H9 (cell line): ENCODE data around the gene NECAB2. TPM values are rescaled to one million over a fixed set of nuclear protein-coding genes. Genes with fewer than 3 reads are reported as not detected.

ENCODE experiments used
- DNase-seq: peaks from one replicate; pipeline ENCODE4 v3.0.0-alpha.2; 2017
- H2AFZ ChIP-seq: one replicate; pipeline ENCODE4 v1.6.1; 2013; ENCODE audit warnings: mild to moderate bottlenecking, low read length, control low read depth, moderate library complexity
- H2AK5ac ChIP-seq: 2 replicates; pipeline ENCODE4 v1.6.1; 2013; ENCODE audit warnings: low read length, control low read depth, mixed read lengths; ENCODE audit not compliant: insufficient read length
- H2BK120ac ChIP-seq: one replicate; pipeline ENCODE4 v1.6.1; 2013; ENCODE audit warnings: low read depth, mild to moderate bottlenecking, low read length, control low read depth, inconsistent platforms; ENCODE audit not compliant: poor library complexity, severe bottlenecking
- H2BK12ac ChIP-seq: 2 replicates; pipeline ENCODE4 v1.6.1; 2013; ENCODE audit warnings: low read length, control low read depth, mixed read lengths, low read depth; ENCODE audit not compliant: insufficient read length
- H2BK15ac ChIP-seq: 2 replicates; pipeline ENCODE4 v1.6.1; 2013; ENCODE audit warnings: low read depth, low read length, control low read depth
- H2BK20ac ChIP-seq: one replicate; pipeline ENCODE4 v1.6.1; 2013; ENCODE audit warnings: low read depth, mild to moderate bottlenecking, low read length, control low read depth, inconsistent platforms; ENCODE audit not compliant: poor library complexity, severe bottlenecking
- H2BK5ac ChIP-seq: 2 replicates; pipeline ENCODE4 v1.6.1; 2013; ENCODE audit warnings: low read length, control low read depth, mixed read lengths; ENCODE audit not compliant: insufficient read length
- H3K14ac ChIP-seq: 2 replicates; pipeline ENCODE4 v1.6.1; 2013; ENCODE audit warnings: low read length, control low read depth; ENCODE audit not compliant: insufficient read depth
- H3K18ac ChIP-seq: 2 replicates; pipeline ENCODE4 v1.6.1; 2013; ENCODE audit warnings: low read depth, mild to moderate bottlenecking, mixed read lengths, low read length, control low read depth; ENCODE audit not compliant: insufficient read length
- H3K23ac ChIP-seq: 2 replicates; pipeline ENCODE4 v1.6.1; 2013; ENCODE audit warnings: low read length, control low read depth, mixed read lengths, low read depth; ENCODE audit not compliant: insufficient read length
- H3K23me2 ChIP-seq: 2 replicates; pipeline ENCODE4 v1.6.1; 2013; ENCODE audit warnings: low read depth, mild to moderate bottlenecking, mixed read lengths, low read length, control low read depth; ENCODE audit not compliant: insufficient read length, poor library complexity, severe bottlenecking
- H3K27ac ChIP-seq: 2 replicates; pipeline ENCODE4 v1.5.1; 2013; ENCODE audit warnings: low read length, control low read depth, mixed read lengths, low read depth; ENCODE audit not compliant: insufficient read length
- H3K27me3 ChIP-seq: 2 replicates; pipeline ENCODE4 v1.6.1; 2013; ENCODE audit warnings: low read length, control low read depth, inconsistent platforms; ENCODE audit not compliant: insufficient read depth
- H3K4ac ChIP-seq: 2 replicates; pipeline ENCODE4 v1.6.1; 2013; ENCODE audit warnings: low read depth, mild to moderate bottlenecking, control low read depth, inconsistent platforms, low read length, moderate library complexity
- H3K4me1 ChIP-seq: 2 replicates; pipeline ENCODE4 v1.6.1; 2013; ENCODE audit warnings: low read length, control low read depth, inconsistent platforms; ENCODE audit not compliant: insufficient read depth
- H3K4me2 ChIP-seq: 2 replicates; pipeline ENCODE4 v1.6.1; 2013; ENCODE audit warnings: low read length, control low read depth, mixed read lengths; ENCODE audit not compliant: insufficient read length, insufficient read depth
- H3K56ac ChIP-seq: 2 replicates; pipeline ENCODE4 v1.6.1; 2013; ENCODE audit warnings: low read depth, mild to moderate bottlenecking, mixed read lengths, low read length, control low read depth; ENCODE audit not compliant: insufficient read length
- H3K79me1 ChIP-seq: 2 replicates; pipeline ENCODE4 v1.6.1; 2013; ENCODE audit warnings: low read depth, mild to moderate bottlenecking, moderate library complexity, low read length, control low read depth, inconsistent platforms; ENCODE audit not compliant: insufficient read depth, poor library complexity, severe bottlenecking
- H3K79me2 ChIP-seq: 2 replicates; pipeline ENCODE4 v1.6.1; 2013; ENCODE audit warnings: low read length, control low read depth, inconsistent platforms; ENCODE audit not compliant: insufficient read depth
- H3K9ac ChIP-seq: 2 replicates; pipeline ENCODE4 v1.6.1; 2013; ENCODE audit warnings: low read length, control low read depth, mixed read lengths; ENCODE audit not compliant: insufficient read length; ENCODE audit errors: extremely low read depth
- H3K9me3 ChIP-seq: one replicate; pipeline ENCODE4 v1.6.1; 2013; ENCODE audit warnings: low read depth, low read length, inconsistent platforms; ENCODE audit not compliant: control insufficient read depth
- H3T11ph ChIP-seq: one replicate; pipeline ENCODE4 v1.6.1; 2013; ENCODE audit warnings: mild to moderate bottlenecking, low read length, control low read depth, inconsistent platforms
- H4K20me1 ChIP-seq: one replicate; pipeline ENCODE4 v1.6.1; 2013; ENCODE audit not compliant: control insufficient read depth, insufficient read length, insufficient read depth
- H4K5ac ChIP-seq: 2 replicates; pipeline ENCODE4 v1.6.1; 2013; ENCODE audit warnings: low read depth, mild to moderate bottlenecking, mixed read lengths, low read length, control low read depth; ENCODE audit not compliant: insufficient read length
- H4K8ac ChIP-seq: replicated peaks from 2 replicates; pipeline ENCODE4 v1.6.1; 2013; ENCODE audit warnings: low read length, control low read depth, mixed read lengths, low read depth; ENCODE audit not compliant: insufficient read length
- H4K91ac ChIP-seq: 2 replicates; pipeline ENCODE4 v1.6.1; 2013; ENCODE audit warnings: low read depth, mild to moderate bottlenecking, moderate library complexity, mixed read lengths, low read length, control low read depth; ENCODE audit not compliant: insufficient read length
- H3K27ac Mint-ChIP-seq, 3 experiments: 2 replicates in 2 of 3; 3 replicates in 1 of 3; pipeline ENCODE4 v1.8.0; 2020 to 2021; ENCODE audit warnings: mixed read lengths in 3 of 3, mild to moderate bottlenecking in 1 of 3, moderate library complexity in 1 of 3
- H3K27me3 Mint-ChIP-seq: 2 replicates; pipeline ENCODE4 v1.8.0; 2021; ENCODE audit warnings: low read depth, mild to moderate bottlenecking, moderate library complexity, mixed read lengths
- H3K36me3 Mint-ChIP-seq, 3 experiments: 2 replicates in 2 of 3; 3 replicates in 1 of 3; pipeline ENCODE4 v1.8.0; 2020 to 2021; ENCODE audit warnings: low read depth in 3 of 3, mixed read lengths in 3 of 3; ENCODE audit not compliant: insufficient read depth in 1 of 3
- H3K4me1 Mint-ChIP-seq, 2 experiments: 2 replicates each; pipeline ENCODE4 v1.8.0; 2020; ENCODE audit warnings: mixed read lengths in 2 of 2
- H3K4me3 Mint-ChIP-seq, 2 experiments: 2 replicates in 1 of 2; 3 replicates in 1 of 2; pipeline ENCODE4 v1.8.0; 2020 to 2021; ENCODE audit warnings: mild to moderate bottlenecking in 2 of 2, mixed read lengths in 2 of 2, moderate library complexity in 1 of 2
- H3K9me3 Mint-ChIP-seq, 2 experiments: 2 replicates in 1 of 2; 3 replicates in 1 of 2; pipeline ENCODE4 v1.8.0; 2020; ENCODE audit warnings: mild to moderate bottlenecking in 2 of 2, mixed read lengths in 2 of 2, moderate library complexity in 1 of 2
- WGBS: extraction: QIAGEN DNeasy Blood & Tissue Kit; methylation state at CpG from one replicate; pipeline ENCODE4 v1.1.7; 2013; ENCODE audit warnings: missing lambda C conversion rate, low lambda C conversion rate, mixed read lengths; ENCODE audit not compliant: insufficient read length; ENCODE audit errors: extremely low coverage; 5-methylcytosine and 5-hydroxymethylcytosine counted together
- total RNA-seq: library from RNA; stranded (reverse); gene quantifications from 2 replicates; pipeline ENCODE4 v1.2.1, GENCODE V29; 2021
- TF ChIP-seq, protein P1 (sequence below): fragments of 200-600 bp; sonication (generic); conservative IDR thresholded peaks from 3 replicates; pipeline ENCODE4 v1.8.0; 2021; ENCODE audit warnings: antibody characterized with exemption, mild to moderate bottlenecking

Gene NECAB2
- total RNA-seq, 1 experiment from 2014 or later = 12.6 TPM

DNA sequence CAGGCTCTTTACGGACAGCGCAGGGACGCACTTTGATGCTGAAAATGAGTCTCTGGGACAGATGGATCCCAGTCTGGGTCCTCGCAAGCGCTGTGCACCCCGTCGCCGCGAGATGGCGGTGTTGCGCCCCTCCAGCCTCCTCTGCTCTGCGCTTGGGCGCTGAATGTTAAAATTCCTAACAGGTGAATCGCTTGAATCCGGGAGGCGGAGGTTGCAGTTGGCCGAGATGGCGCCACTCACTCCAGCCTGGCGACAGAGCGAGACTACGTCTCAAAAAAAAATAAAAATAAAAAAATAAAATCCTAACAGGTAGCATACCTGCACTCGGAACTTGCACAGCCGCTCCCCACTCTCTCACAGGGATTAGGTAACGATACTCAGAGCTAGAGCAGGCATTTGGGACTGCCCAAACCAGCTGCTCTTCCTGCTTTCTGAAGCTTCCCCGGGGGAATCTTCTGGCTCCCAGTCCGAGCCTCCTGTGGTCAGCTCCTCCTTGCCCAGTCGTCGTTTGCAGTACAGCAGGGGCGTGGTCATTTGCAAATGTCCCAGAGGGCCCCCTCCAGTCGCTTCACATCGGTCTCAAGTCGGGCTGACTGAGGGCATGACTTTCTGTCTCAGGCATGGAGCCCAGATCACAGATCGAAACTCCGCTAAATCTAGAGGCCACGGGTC, 41.2 kb upstream of the NECAB2 start:
- H2BK20ac ChIP-seq = no peak overlapping the region
- H3K4me1 ChIP-seq = no peaks in the 10 kb centered on the region
- H3K36me3 Mint-ChIP-seq = peaks cover 2 to 10% (median 5%) of the 10 kb centered on the region in 3 experiments; a peak in 6 of 7 replicates
- H3K27ac ChIP-seq = no peak overlapping the region
- H3K79me2 ChIP-seq = no peaks in the 10 kb centered on the region
- TF ChIP-seq, protein P1, sequence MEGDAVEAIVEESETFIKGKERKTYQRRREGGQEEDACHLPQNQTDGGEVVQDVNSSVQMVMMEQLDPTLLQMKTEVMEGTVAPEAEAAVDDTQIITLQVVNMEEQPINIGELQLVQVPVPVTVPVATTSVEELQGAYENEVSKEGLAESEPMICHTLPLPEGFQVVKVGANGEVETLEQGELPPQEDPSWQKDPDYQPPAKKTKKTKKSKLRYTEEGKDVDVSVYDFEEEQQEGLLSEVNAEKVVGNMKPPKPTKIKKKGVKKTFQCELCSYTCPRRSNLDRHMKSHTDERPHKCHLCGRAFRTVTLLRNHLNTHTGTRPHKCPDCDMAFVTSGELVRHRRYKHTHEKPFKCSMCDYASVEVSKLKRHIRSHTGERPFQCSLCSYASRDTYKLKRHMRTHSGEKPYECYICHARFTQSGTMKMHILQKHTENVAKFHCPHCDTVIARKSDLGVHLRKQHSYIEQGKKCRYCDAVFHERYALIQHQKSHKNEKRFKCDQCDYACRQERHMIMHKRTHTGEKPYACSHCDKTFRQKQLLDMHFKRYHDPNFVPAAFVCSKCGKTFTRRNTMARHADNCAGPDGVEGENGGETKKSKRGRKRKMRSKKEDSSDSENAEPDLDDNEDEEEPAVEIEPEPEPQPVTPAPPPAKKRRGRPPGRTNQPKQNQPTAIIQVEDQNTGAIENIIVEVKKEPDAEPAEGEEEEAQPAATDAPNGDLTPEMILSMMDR = peak; percentile 99
- no peaks in the 10 kb centered on the region for H3K79me1 ChIP-seq
- H4K20me1 ChIP-seq = no peaks in the 10 kb centered on the region
- H2BK5ac ChIP-seq = no peak overlapping the region
- no peaks in the 10 kb centered on the region for H3K9me3 Mint-ChIP-seq
- no peak overlapping the region for H3K4ac ChIP-seq
- H3K18ac ChIP-seq = peak overlapping the region; percentile 68
- H3K56ac ChIP-seq = no peak overlapping the region
- no peak overlapping the region for H4K8ac ChIP-seq
- no peak overlapping the region for H2BK12ac ChIP-seq
- no peak overlapping the region for H4K91ac ChIP-seq
- H3K23me2 ChIP-seq = peaks cover 4% of the 10 kb centered on the region
- H2AFZ ChIP-seq = no peak overlapping the region
- no peak overlapping the region for H3T11ph ChIP-seq
- H3K9ac ChIP-seq = peak overlapping the region; percentile 26
- no peaks in the 10 kb centered on the region for H3K9me3 ChIP-seq
- peak overlapping the region; percentile 62 to 79 for H3K4me3 Mint-ChIP-seq
- H4K5ac ChIP-seq = no peak overlapping the region
- H2BK15ac ChIP-seq = no peak overlapping the region
- H3K23ac ChIP-seq = no peak overlapping the region
- H3K4me2 ChIP-seq = peak overlapping the region; percentile 73
- whole genome bisulfite sequencing = no CpG with 5 or more reads among the region's 35 CpGs
- peak overlapping the region; percentile 32 to 98 (median 95); a peak in 5 of 7 replicates for H3K27ac Mint-ChIP-seq
- peak; percentile 94 for DNase-seq
- no peaks in the 10 kb centered on the region for H3K27me3 ChIP-seq
- H3K14ac ChIP-seq = no peak overlapping the region
- no peak overlapping the region for H2AK5ac ChIP-seq
- peaks cover 16 to 30% of the 10 kb centered on the region in 2 experiments for H3K4me1 Mint-ChIP-seq
- no peak overlapping the region for H2BK120ac ChIP-seq
- H3K27me3 Mint-ChIP-seq = peaks cover 2% of the 10 kb centered on the region; the same call in 1 of the 2 replicates
